HepG2 (cell line): Measurements from ENCODE around the gene SNN. TPM values are rescaled to one million over a fixed set of nuclear protein-coding genes. Genes with fewer than 3 reads are reported as not detected.
A peak's percentile ranks its signal among the peaks of the same experiment; 100 is the strongest.

Experiments
- AKAP8 ChIP-seq: sonication (generic); formaldehyde crosslinking; IDR thresholded peaks from 2 replicates; pipeline ENCODE4 v1.5.1; 2020; ENCODE audit warnings: mild to moderate bottlenecking, missing genetic modification reagents
- ATF3 ChIP-seq: sonication (generic); formaldehyde crosslinking; IDR thresholded peaks from 2 replicates; pipeline ENCODE4 v1.4.0; 2020; ENCODE audit warnings: missing genetic modification reagents
- ATF7-NPFF ChIP-seq: sonication (generic); formaldehyde crosslinking; IDR thresholded peaks from 2 replicates; pipeline ENCODE4 v1.8.1; 2023; ENCODE audit warnings: mild to moderate bottlenecking, low read depth, missing genetic modification reagents, moderate library complexity
- DMAP1 ChIP-seq: IDR thresholded peaks from 2 replicates; pipeline ENCODE4 v1.6.1; 2016
- DMTF1 ChIP-seq: sonication (generic); formaldehyde crosslinking; IDR thresholded peaks from 2 replicates; pipeline ENCODE4 v1.4.0; 2020; ENCODE audit warnings: mild to moderate bottlenecking, missing genetic modification reagents
- KLF12 ChIP-seq: sonication (generic); formaldehyde crosslinking; IDR thresholded peaks from 2 replicates; pipeline ENCODE4 v1.4.0; 2020; ENCODE audit warnings: missing genetic modification reagents, borderline replicate concordance
- KLF6 ChIP-seq: IDR thresholded peaks from 2 replicates; pipeline ENCODE4 v1.8.0; 2016; ENCODE audit warnings: missing biosample characterization, missing genetic modification reagents
- MIER2 ChIP-seq: IDR thresholded peaks from 2 replicates; pipeline ENCODE4 v1.6.1; 2016; ENCODE audit warnings: missing biosample characterization, missing genetic modification reagents
- MXD1 ChIP-seq: sonication (generic); formaldehyde crosslinking; IDR thresholded peaks from 2 replicates; pipeline ENCODE4 v1.4.0; 2020; ENCODE audit warnings: mild to moderate bottlenecking, missing genetic modification reagents
- NFE2L2 ChIP-seq: fragments of 150-350 bp; IDR thresholded peaks from 2 replicates; pipeline ENCODE4 v1.6.1; 2014; ENCODE audit warnings: low read length
- NKX3-1 ChIP-seq: sonication (generic); formaldehyde crosslinking; IDR thresholded peaks from 2 replicates; pipeline ENCODE4 v1.5.0; 2020; ENCODE audit warnings: missing genetic modification reagents
- PAWR ChIP-seq: sonication (generic); formaldehyde crosslinking; IDR thresholded peaks from 2 replicates; pipeline ENCODE4 v1.4.0; 2020; ENCODE audit warnings: missing genetic modification reagents, mild to moderate bottlenecking, borderline replicate concordance
- RFX3 ChIP-seq: IDR thresholded peaks from 2 replicates; pipeline ENCODE4 v1.6.1; 2016; ENCODE audit warnings: missing biosample characterization, missing genetic modification reagents
- SALL1 ChIP-seq: sonication (generic); formaldehyde crosslinking; IDR thresholded peaks from 2 replicates; pipeline ENCODE4 v1.8.0; 2022; ENCODE audit warnings: mild to moderate bottlenecking, missing genetic modification reagents
- TERF1 ChIP-seq: sonication (generic); formaldehyde crosslinking; IDR thresholded peaks from 2 replicates; pipeline ENCODE4 v1.8.0; 2022; ENCODE audit warnings: mild to moderate bottlenecking, missing genetic modification reagents, moderate library complexity
- USF2 ChIP-seq, 2 experiments: sonication (generic) in 1 of 2; formaldehyde crosslinking in 1 of 2; IDR thresholded peaks; 2 replicates each; pipeline versions ENCODE4 v1.5.1 to v1.6.1; 2011 to 2020; ENCODE audit warnings: borderline replicate concordance in 1 of 2, low read depth in 1 of 2, low read length in 1 of 2, mild to moderate bottlenecking in 1 of 2, missing genetic modification reagents in 1 of 2, moderate library complexity in 1 of 2
- ZNF138 ChIP-seq: sonication (generic); formaldehyde crosslinking; IDR thresholded peaks from 2 replicates; pipeline ENCODE4 v1.5.0; 2020; ENCODE audit warnings: mild to moderate bottlenecking, low read depth, missing genetic modification reagents
- ZNF589 ChIP-seq: sonication (generic); formaldehyde crosslinking; conservative IDR thresholded peaks from 2 replicates; pipeline ENCODE4 v1.8.0; 2022; ENCODE audit warnings: mild to moderate bottlenecking, moderate library complexity, missing genetic modification reagents
- ZNF7 ChIP-seq: IDR thresholded peaks from 2 replicates; pipeline ENCODE4 v1.6.1; 2016; ENCODE audit warnings: missing biosample characterization, missing genetic modification reagents
- ZNF740 ChIP-seq: sonication (generic); formaldehyde crosslinking; IDR thresholded peaks from 2 replicates; pipeline ENCODE4 v1.4.0; 2020; ENCODE audit warnings: missing genetic modification reagents
- ZNF891 ChIP-seq: sonication (generic); formaldehyde crosslinking; IDR thresholded peaks from 2 replicates; pipeline ENCODE4 v1.5.0; 2020; ENCODE audit warnings: mild to moderate bottlenecking, missing genetic modification reagents
- polyA plus RNA-seq, 8 experiments: library from polyadenylated mRNA; depleted of rRNA in 3 of 8; stranded (reverse) in 7 of 8; unstranded in 1 of 8; fragments of >200 nt; fragmentation: Illumina TruSeq in 4 of 8; extraction: Trizol in 4 of 8; gene quantifications; 2 replicates each; pipeline versions ENCODE4 v1.2.1 to v1.2.3, GENCODE V29; 2011 to 2016; ENCODE audit warnings: low read depth in 4 of 8, missing spikeins in 1 of 8, mixed read lengths in 1 of 8; ENCODE audit not compliant: insufficient read depth in 1 of 8
- total RNA-seq, 5 experiments: library from RNA; depleted of rRNA; stranded (reverse); fragments of >200 nt; fragmentation: Illumina TruSeq; extraction: Trizol; gene quantifications; 2 replicates each; pipeline ENCODE4 v1.2.3, GENCODE V29; 2016; ENCODE audit warnings: low read depth in 1 of 5

Gene SNN
- total and polyA plus RNA-seq, 2 of the 13 experiments (the other 11 are each of a cell fraction or from before 2014, with no cell fraction given): 5.2 to 8.4 TPM

GRCh38 chr16:11639925-11640899 lies 28.0 kb upstream of the SNN start (continued):
- TF ChIP-seq DMTF1 (CRISPR knock-in tag): no peak
- TF ChIP-seq SALL1 (CRISPR knock-in tag): peak; percentile 73
- TF ChIP-seq ZNF7 (CRISPR knock-in tag): no peak
- TF ChIP-seq PAWR (CRISPR knock-in tag): no peak
- peak; percentile 84; the same call in 1 of the 2 replicates for TF ChIP-seq KLF6 (CRISPR knock-in tag)
- no peak for TF ChIP-seq RFX3 (CRISPR knock-in tag)
- no peak for TF ChIP-seq AKAP8
- peak; percentile 73; the same call in 1 of the 2 replicates for TF ChIP-seq NKX3-1
- peak; percentile 70; the same call in 1 of the 2 replicates for TF ChIP-seq MIER2
- TF ChIP-seq KLF12 (CRISPR knock-in tag): 0 out of 2 replicates have a peak, but pooled peaks have one; percentile 37
- peak; percentile 51; the same call in 1 of the 2 replicates for TF ChIP-seq DMAP1 (CRISPR knock-in tag)
- TF ChIP-seq USF2 (IDR thresholded peaks at IDR 0.05; ENCODE audit: low read depth, low read length): peak; percentile 50; the same call in 1 of the 2 replicates
- peak; percentile 39; the same call in 1 of the 2 replicates for TF ChIP-seq USF2 (CRISPR knock-in tag; IDR thresholded peaks at IDR 0.05; ENCODE audit: borderline replicate concordance)
- no peak for TF ChIP-seq TERF1
- TF ChIP-seq ATF3 (CRISPR knock-in tag): peak; percentile 57
- TF ChIP-seq NFE2L2: peak; percentile 99
- peak; percentile 22; the same call in 1 of the 2 replicates for TF ChIP-seq ZNF891
- TF ChIP-seq ZNF589 (CRISPR knock-in tag): no peak; the same call in 1 of the 2 replicates
- no peak; the same call in 1 of the 2 replicates for TF ChIP-seq MXD1 (CRISPR knock-in tag)
- TF ChIP-seq ZNF740: no peak
- 0 out of 2 replicates have a peak, but pooled peaks have one; percentile 0 for TF ChIP-seq ZNF138 (CRISPR knock-in tag)
- TF ChIP-seq ATF7-NPFF: no peak
